ENCODE measurements around the gene RTN4.

RTN4 gene

DNA sequence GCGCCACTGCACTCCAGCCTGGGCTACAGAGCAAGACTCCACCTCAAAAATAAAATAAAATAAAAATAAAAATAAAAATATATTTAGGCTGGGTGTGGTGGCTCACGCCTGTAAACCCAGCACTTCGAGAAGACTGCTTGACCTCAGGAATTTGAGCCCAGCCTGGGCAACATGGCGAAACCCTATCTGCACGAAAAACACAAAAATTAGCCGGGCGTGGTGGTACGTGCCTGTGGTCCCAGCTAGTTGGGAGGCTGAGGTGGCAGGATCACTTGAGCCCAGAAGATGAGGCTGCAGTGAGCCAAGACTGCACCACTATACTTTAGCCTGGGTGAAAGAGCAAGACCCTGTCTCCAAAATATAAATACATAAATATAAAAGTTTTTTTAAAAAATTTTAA lies 6.4 kb downstream of the RTN4 start:
- H3K4me3 ChIP-seq (ENCODE audit: low read depth, low read length), result no peak overlapping the region

GRCh38 chr2:55038428-55038827 lies 11.8 kb downstream of the RTN4 start:
- no peak overlapping the region for H3K4me3 ChIP-seq (ENCODE audit: low read depth, low read length)

GRCh38 chr2:55035716-55036115 lies 14.5 kb downstream of the RTN4 start:
- no peak overlapping the region for H3K4me3 ChIP-seq (ENCODE audit: low read depth, low read length)

DNA sequence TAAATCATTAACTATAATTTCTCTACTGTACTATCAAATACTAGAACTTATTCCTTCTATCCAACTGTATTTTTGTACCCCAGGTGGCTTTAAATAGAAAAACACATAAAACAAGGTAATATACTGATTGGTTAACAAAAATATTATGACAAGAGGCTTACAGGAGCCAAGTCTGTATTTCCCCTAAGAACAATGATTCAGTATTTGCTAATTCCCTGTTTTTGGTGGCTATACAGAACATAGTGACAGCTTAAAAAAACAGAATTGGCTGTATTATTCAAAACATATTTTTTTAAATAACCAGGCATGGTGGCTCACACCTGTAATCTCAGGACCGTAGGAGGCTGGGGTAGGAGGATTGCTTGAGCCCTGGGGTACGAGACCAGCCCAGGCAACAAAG lies 16.3 kb downstream of the RTN4 start:
- H3K4me3 ChIP-seq (ENCODE audit: low read depth, low read length), result no peak overlapping the region

GRCh38 chr2:55033076-55033742 lies 17.0 kb downstream of the RTN4 start:
- no peak overlapping the region for H3K4me3 ChIP-seq (ENCODE audit: low read depth, low read length)

DNA sequence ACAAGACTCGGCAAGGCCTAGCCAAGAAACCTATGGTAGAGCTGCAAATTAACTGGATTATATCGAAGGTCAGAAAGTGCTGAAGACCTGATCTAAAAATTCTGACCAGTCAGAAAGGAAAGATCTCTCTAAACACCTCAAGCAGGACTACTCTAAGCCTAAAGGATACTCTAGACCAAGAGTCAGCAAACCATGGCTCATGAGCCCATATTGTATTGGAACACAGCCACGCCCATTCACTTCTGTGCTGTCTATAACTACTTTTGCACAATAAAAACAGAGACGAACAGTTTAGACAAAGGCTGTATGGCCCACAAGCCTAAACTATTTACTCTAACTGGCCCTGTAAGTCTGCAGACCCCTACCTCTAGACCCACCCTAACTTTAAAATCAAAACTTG lies 18.7 kb downstream of the RTN4 start:
- no peak overlapping the region for H3K4me3 ChIP-seq (ENCODE audit: low read depth, low read length)

DNA sequence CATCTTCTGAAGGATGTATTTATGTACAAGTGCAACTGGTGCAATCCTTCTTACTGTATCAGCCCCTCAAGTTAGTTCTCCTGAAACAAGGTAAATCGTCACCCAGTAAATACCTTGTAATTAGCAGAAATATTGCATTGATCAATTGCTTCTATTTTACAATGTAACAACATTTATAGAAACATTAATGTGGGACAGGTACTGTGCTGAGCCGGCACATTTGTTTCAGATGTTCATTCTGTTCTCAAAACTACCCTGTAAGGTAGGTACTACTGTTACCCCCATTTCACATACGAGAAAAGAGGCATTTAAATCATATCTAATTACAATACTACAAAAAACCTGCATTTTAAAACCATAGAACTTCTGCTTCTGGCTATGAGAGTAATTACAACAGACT lies 19.5 kb downstream of the RTN4 start:
- H3K4me3 ChIP-seq (ENCODE audit: low read depth, low read length), result no peak overlapping the region

DNA sequence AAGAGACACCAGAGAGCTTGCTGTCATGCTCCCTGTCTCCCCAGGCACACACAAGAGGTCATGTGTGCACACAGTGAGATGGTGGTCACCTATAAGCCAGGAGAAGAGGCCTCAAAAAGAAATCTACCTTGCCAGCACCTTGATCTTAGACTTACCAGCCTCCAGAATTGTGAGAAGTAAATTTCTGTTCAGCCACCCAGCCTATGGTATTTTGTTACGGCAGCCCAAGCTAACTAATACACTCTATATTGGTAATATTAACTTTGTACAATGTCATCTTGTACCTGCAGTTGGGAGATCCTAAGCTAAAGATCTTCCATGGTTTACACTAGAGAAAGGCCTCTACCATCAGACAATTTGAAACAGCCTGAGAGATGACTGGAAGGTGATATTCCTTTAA lies 21.2 kb downstream of the RTN4 start:
- no peak overlapping the region for H3K4me3 ChIP-seq (ENCODE audit: low read depth, low read length)

- no peak overlapping the region for H3K4me3 ChIP-seq (ENCODE audit: low read depth, low read length)
Observed at GRCh38 chr2:55027226-55027625, 23.0 kb downstream of the RTN4 start.

- H3K4me3 ChIP-seq (ENCODE audit: low read depth, low read length), result no peak overlapping the region
Observed at GRCh38 chr2:55026202-55026601, 24.0 kb downstream of the RTN4 start.

- H3K4me3 ChIP-seq (ENCODE audit: low read depth, low read length), result no peak overlapping the region
Observed at GRCh38 chr2:55025627-55026026, 24.6 kb downstream of the RTN4 start.

DNA sequence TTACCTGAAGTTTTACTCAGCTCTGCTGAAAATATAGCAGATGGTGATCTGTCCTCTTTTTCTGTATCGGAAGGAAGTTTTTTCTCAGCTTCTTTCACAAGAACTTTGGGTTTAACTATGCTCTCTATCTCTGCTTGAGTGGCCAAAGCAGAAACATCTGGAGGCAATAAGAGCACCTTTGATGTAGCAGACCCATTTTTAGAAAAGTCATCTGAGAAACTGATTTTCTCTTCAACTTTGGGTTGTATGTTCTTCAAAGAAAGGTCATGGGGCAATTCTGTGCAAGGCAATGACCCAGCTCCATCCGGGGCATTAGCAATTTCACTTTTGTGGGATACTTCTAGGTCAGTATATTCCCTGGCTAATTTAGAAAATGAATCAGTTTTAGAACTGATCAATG lies 25.2 kb downstream of the RTN4 start:
- H3K4me3 ChIP-seq (ENCODE audit: low read depth, low read length), result no peak overlapping the region

DNA sequence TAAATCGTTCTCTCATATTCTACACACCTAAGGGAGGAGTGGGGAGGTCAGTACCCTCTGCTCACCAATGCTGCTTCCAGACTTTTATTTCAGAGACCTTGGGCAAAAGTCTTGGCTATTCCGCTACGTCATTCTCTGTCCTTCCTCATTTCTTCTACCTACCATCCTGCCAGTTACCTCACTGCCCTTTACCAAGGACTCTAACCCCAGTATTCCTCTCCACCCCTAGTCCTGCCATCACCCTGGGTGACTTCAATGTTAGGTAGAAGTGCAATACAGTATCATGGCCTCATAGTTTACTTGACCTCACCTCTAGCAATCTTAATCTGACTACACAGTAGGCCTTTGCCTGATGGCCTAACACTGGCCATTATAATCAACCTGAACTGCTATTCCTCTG lies 27.8 kb downstream of the RTN4 start:
- no peak overlapping the region for H3K4me3 ChIP-seq (ENCODE audit: low read depth, low read length)

GRCh38 chr2:55019526-55020258 lies 30.6 kb downstream of the RTN4 start:
- no peak overlapping the region for H3K4me3 ChIP-seq (ENCODE audit: low read depth, low read length)

- no peak overlapping the region for H3K4me3 ChIP-seq (ENCODE audit: low read depth, low read length)
Observed at GRCh38 chr2:55018619-55019018, 31.6 kb downstream of the RTN4 start.

GRCh38 chr2:55017880-55018279 lies 32.4 kb downstream of the RTN4 start:
- no peak overlapping the region for H3K4me3 ChIP-seq (ENCODE audit: low read depth, low read length)

DNA sequence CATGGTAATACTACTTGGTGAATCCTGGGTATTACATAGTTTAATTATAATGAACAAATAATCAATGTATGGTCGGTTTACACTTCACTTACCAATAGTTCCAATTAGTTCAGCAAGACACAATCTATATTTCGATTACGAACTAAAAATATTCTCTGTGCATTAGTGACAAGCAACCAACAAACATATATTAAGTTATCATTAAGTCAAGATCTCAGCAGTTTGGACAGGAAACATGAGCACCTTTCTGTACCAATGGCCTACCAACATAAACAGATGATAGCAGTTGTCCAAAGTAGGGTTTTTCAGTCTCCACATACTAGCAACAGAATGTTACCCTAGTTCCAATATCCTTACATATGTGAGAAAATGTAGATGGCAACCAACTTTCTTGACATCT lies 32.8 kb downstream of the RTN4 start:
- H3K4me3 ChIP-seq (ENCODE audit: low read depth, low read length), result no peak overlapping the region

DNA sequence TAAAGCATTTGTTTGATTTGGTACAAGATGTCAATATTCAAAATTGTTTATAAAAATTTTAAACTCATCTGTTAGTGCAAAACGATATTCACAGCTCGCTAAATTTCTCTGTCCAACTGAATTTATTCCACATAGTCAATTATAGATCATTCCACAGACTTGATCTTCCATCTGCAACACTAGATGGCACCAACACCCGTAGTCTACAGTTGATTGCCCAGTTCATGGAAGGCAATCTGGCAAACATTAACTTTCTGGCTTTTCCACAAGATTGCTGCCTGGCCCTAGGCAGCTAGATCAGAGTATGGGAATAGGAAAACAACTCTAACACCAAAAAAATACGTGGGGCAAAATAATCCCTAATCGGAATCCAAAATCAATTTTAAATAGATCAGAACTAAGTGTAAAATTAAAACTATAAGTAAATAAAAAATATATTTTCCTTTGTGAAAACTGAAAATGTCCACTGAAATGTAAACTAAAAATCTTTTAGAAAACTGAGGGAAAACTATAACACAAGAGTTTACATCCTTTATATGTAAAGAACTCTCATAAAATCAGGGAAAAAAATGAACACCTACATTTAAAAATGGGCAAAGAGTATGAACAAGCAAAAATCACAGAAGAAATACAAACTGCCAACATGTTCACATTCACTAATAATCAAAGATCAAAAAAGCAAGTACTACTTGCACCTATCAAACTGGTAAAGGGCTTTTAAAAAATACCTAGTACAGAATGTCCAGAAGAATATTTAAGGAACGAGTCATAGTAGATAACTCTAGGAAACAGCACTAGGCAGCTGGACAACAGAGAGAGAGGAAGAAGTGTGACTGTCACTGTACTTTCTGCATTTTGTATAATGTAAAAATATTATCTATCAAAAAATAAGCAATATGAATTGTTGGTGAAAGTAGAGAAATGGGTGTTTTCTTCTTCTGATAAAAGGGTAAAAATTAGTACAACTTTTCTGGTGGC lies 35.0 kb downstream of the RTN4 start:
- no peak overlapping the region for H3K4me3 ChIP-seq (ENCODE audit: low read depth, low read length)

GRCh38 chr2:55013936-55014335 lies 36.3 kb downstream of the RTN4 start:
- H3K4me3 ChIP-seq (ENCODE audit: low read depth, low read length), result no peak overlapping the region

- H3K4me3 ChIP-seq (ENCODE audit: low read depth, low read length), result no peak overlapping the region
Observed at GRCh38 chr2:55012672-55013484, 37.4 kb downstream of the RTN4 start.

Measured in iPS-11a (cell line).